GM11168 (cell line): ENCODE measurements around the gene HMX1.

ENCODE experiments used
- in situ Hi-C: fragments of 300-500 bp; cut with MboI; formaldehyde crosslinking; loops from one replicate; pipeline ENCODE4 v1.12.0; 2022; ENCODE audit warnings: low sequenced_read_pairs; ENCODE audit not compliant: unreplicated experiment

HMX1 gene

DNA sequence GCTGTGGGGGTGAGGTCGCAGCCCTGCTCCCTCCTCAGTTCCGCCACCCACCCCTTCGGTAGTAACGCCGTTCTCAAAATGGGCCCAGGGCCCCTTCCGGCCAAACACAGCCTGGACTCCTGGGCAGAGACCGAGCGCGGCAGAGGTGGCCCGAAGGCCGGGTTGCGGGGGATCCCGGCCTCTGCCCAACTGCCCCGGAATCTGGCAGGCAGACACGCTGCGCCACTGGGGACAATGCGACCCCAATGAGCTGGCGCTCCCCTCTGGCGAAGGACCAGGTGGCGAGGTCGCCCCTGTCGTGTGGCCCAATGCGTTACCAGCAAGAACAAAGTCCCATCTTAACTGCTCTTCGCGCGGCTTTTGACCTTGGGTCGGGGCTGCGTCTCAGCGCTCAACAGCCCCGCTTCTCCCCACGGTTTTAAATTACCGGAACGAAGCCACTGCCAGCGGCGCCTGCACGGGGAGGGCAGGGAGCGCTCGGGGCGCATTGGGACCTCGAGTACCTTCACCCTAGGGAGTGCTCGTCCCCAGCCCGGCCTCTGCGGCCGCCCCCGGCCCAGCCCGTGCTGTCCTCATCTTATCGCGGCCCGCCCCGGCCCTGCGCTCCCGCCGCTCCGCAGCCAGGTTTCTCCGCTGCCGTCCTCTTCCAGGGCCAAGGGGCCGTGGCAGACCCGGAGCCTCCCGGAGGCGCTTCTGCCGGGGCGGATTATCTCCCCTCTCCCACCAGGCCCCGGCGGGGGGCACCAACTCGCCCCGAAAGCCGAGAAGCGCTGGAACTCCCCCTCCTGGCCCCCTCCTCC is 22.2 kb upstream of the HMX1 start:
- in situ Hi-C loops = no loop called here

DNA sequence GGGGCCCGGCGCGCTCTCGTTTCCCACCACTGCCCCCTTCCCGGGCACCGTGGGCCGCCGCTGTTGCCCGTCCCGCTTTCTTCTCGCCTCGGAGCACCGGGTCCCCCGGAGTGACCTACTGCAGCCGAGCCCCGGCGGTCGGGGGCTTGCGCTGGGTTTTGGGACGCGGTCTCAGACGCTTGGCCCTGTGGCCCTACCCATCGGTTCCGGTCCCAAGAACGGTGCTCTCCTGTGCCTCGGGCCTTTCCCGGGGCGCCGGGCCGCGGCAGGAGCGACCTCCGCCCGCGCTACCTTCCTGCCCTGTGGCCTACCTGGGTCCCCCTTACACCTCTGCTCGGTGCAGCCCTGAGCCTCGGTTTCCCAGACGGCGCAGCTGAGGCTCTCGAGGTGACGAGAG is 21.6 kb upstream of the HMX1 start:
- in situ Hi-C loops = no loop called here

DNA sequence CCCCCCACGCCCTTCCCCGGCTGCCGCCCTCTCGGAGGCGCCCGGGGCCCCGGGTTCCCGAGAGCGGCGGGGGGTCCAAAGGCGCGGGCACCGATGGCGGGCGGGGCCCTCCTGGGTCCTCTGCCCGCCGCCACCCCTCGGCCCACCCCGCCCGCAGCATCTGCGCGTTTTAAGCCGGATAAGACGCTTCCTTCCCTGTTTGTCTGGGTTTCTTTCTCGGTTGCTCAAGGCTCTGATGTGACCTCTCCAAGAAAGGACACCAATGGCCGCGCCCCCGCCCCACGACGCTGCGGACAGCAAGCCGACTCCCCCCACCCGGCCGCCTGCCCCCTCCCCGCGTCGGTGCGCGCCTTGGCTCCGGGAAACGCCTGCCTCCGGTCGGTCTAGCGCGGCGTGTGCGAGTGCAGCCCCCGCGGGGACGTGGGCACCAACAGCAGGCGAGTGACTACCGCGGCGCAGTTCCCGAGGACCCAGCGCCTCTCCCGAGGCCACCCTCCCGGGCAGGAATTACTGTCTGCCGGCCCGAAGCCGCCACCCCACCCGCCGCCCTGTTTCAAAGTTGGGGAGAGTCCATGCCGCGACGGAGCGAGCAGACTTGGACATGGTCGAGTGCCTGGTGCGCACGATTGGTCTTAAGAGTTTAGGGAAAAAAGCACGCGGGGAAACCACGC is 21.1 kb upstream of the HMX1 start:
- in situ Hi-C loops = no loop called here

DNA sequence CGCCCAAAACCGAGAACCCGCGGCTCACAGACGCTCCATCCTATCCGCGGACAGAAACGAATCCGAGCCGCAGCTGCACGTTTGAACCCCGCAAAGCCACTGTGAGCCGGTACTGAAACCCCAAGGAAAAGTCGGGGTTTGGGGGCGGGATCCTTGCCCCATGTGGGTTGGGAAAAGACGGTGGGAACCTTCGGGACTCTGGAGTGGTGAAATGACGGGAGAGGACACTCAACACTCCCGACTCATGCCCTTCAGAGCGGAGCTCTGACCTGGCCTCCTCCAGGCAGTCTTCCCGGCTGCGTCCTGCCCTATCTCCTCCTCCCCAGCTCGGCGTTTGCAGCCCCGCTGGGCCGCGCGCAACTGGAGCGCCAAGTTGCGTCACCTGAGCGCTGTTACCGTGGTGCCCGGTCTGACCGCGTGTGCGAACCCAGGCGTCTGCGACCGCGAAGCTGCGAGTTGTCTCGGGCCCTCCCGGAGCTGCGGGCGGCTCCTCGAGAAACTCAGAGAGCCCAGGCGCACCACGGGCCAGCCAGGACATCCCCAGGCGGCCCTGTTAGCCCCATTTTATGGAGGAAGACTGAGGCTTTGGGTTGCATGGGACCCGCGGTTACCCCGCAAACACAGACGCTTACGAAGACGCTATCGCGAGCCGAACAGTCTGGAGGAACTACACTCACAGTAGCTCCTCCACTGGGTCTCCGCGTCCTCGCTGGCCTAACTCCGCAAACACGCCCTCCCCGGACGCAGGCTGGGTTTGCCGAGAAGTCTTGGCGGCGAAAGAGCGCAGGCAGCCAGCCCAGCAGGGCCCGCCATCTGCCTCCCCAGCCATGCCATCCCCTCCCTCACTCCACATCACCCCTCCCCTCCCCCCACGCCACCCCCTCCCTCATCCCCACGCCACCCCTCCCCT is 20.3 kb upstream of the HMX1 start:
- in situ Hi-C loops = no loop called here

DNA sequence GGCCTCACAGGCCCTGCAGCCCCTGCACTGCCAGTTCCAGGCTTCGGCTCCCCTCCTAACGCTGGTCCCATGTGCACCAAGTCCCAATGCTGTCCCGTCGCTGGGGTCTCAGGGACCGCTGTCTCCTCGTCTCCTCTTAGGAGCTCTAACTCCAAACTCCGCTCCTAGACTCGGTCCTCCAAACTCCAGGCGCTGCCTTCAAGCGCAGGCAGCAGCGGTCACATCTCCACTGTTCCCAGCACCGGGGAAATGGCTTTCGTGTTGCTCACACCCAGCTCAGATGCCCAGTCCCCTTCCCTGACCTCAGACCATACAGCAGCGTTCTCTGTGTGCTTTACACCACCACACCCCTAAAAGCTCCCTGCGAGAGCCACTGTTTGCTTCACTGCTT is 19.6 kb upstream of the HMX1 start:
- in situ Hi-C loops = no loop called here

DNA sequence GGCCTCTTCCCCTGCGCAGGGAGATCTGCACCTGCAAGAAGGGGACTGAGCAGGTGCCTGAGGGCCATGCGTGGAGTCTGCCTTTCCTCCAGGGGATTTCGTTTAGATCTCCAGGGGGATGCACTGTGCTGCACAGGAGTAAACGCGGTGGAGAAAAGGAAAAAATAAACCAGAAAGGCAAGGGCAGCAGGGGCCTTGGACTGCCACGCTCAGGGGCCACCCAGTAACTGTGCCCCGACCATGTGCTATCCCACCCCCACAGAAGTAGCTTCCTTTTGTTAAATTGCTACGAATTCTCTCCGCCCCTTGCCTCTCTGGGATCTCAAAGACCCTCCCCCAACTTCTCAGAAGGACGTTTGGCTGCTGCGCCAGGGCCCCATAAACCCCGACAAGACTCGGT is 17.2 kb upstream of the HMX1 start:
- in situ Hi-C loops = no loop called here

DNA sequence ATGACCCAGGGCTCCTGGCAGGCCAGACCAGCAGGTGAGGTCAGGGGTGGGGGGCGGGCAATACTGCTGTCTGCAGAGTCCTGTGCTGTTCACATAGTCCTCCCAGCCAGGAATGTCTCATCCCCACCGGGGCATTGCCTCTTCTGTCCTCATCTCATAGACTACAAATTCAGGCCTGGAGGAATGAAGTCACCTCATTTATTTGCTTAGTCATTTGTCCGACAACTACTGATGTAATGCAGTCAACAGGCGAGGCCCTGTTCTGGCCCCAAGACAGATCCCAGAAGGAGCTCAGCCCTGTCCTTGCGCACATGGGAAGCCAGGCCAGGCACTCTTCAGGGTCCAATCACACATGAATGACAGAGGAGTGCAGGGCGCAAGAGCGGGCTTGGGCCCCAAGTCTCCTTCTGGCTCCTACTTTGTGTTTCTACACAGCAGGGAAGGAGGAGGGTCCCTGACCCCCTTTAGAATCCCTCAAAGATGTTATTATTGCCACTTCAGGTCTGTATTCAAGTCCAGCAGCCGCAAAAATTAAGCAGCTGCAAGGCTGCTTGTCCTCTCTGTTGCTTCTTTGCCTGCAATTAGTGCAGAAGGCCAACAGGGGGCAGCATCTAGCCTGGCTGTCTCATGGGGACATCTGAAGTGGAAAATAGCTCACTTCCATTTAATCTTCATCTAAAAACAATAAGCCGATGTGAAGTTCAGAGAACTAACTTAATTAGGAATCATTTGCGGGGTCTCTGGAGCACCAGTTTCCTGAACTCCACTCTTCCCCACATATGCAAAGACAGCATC is 15.2 kb upstream of the HMX1 start:
- in situ Hi-C loops = no loop called here

DNA sequence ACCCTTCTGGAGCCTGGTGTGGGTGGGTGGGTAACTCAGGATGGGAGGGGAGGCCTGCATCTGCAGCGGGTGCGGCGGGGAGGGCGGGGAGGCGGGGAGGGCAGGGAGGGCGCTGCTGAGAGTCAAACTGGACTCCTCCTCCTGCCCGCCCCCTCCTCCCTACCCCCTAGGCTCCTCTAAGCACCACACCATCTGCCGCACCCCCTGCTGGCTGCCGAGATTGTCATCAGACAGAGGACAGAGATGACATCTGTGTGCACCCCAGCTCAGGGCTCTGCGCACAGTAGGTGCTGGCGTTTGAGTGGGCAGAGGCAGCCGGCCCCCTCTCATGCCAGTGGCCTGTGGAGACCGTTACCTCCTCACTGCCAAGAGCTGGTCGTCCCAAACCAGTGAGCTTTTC is 10.6 kb upstream of the HMX1 start:
- in situ Hi-C loops = no loop called here

DNA sequence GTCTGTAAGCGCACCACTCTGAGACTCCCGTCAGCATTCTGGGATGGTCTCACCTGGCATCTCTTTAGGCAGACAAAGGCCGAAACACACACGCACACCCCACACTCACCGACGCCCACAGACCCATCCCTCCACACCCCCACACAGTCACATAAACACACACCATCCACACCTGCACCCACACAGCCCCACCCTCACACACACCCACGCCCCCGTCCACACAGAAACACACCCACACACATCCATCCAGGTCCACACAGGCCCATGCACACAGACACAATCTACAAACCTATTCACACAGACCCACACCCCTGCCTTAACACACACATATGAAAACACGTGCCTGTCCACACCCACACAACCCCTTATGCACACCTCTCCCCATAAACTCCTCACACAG is 9.2 kb upstream of the HMX1 start:
- in situ Hi-C loops = no loop called here

DNA sequence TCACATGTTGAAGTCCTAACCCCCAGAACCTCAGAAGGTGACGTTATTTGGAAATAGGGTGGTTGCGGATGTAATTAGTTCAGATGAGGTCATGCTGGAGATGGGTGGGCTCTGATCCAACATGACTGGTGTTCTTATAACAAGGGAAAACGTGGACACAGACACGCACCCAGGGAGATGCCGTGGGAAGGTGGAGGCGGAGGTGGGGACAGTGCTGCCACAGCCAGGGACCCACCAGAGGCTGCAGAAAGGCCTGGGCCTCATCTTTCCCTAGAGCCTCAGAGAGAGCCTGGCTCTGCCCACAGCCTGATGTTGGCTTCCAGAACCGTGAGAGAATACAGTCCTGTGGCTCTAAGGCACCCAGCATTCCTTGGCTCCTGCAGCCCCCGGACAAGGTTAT is 7.9 kb upstream of the HMX1 start:
- in situ Hi-C loops = no loop called here

DNA sequence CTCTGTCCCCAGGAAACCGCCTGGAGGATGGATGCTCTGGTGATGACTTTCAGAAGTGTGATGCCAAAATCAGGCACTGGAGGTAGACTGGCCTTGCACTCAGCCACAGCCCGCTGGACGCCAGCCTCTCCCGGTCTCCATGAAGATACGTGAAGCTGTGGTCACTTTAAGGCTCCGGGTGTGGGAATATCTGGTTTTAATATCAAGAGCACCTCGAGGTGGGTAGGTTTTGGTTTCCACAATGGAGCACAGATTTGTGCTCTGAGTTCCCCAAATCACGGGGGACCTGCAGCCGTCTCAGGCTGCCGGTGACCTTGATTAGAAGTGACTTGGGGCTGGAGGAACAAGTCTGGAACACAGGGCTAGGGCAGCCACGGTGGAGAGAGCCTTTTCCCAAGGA is 6.8 kb upstream of the HMX1 start:
- in situ Hi-C loops = no loop called here

DNA sequence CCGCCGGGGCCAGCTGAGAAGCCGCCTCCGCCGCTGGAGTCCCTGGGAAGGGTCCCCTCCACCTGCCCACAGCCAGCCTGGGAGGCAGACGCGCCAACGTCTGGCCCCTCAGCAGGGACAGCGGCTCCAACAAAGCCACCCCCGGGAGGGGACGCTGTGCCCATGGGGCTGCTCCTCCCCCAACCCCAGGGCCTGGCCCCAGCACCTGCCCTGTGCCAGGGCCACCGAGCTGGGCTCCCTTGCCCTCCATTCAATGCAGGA is 6.1 kb upstream of the HMX1 start:
- in situ Hi-C loops = no loop called here

DNA sequence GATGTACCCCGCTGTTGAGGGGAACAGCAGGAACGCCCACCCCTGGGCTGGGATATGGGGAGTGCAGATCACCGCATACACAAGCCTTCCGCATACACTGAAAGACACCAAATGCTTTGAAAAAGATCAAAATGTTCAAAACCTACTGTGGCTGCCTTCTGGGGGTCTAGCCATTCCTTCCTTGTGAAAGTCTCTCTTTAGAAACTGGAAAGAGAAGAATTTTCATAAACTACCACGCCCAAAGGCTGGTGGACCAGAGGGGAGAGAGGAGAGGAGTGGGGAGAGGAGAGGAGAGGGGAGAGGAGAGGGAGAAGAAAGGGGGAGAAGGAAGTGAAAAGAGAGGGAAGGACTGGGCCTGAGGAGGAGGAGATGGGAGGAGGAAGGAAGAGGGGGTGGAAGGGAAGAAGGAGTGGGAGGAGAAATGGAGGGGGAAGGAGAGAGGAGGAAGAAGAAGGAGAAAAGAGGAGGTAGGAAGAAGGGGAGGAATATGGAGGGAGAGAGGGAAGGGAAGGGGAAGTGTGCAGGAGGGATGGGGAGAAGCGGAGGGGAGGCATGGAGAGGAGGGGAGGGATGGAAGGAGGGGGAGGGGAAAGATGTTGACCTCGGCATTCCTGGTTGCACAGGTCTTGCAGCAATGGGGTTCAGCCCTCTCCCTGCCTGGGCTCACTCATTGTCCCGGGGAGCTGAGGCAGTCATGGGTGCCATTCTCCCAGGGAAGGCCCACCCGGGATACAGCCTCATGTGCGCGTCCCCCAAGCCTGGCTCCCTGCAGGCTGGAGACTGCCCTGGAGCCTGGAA is 5.5 kb upstream of the HMX1 start:
- in situ Hi-C loops = no loop called here

DNA sequence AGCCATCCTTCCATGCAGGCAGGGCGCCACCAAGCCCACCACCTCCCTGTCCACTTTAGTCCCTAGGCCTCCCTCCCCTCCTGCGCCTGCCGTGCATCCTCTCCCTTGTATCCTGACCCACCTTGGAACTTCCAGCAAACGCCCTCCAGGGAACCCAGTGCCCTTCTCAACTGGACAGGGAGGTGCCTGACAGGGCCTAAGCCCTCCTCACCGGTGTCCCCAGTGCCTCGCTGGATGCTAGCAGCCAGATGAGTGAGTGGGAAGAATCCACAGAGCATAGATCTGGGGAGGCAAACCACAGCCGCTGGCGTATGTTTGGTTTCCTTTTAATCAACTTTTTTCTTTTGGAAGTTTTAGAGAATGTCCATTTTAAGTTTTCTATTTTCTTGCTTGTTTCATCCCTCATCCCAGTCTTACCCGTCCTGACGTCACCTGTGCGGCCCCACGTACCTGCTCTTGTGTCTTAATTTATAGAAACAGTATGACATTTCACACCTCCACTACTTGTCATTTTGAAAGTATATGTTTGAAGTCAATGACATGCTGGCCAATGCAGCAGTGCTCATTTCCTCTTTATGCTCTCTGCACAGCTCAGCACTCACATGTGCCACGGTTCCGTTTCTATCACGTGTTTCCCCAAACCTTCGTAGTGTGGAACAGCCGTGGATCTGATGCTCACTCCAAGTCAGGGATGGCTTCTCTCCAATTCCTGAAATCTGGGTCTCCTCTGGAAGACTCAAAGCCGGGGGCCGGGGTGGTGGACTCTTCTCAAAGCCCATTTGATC is 3.4 kb upstream of the HMX1 start:
- in situ Hi-C loops = no loop called here

DNA sequence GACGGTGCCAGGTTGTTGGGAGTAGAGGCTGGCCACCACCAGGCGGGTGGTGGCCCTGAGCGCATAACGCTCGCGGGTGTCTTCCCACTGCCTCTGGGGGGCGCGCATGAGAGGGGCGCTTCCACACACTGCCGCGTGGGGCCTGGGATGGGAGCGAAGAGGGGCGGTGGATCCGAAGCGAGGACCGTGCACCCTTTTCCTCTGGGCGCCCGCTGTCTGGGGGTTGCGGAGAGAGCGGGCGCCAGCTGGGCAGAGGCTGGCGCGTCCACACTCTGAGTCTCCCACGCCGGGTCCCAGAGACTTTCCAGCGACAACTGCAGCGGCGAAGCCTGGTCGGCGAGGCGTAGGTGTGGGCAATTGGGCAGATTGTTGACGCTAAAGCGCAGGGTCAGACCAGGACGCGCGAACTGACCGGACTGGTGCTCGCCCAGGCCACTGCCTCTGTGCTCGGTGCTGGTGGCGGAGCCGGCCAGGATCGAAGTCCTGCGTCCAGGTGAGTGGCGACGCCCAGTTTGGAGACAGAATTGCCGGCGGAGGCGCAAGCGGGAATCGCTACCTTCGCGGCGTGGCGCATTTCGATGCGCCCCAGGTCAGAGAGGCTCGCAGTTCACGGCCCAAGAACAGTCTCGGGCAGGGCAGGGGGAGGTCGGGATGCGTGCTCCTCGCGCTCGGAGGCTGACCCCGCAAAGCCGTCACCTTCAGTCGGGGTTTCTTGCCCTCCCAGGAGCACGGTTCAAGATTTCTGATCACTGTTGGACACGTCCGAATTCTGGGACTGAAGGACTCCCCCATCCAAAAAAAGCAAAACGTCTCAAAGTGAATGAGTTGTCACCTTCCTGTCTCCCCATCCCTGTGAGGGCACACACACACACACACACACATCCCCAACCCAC is 2.6 kb upstream of the HMX1 start:
- in situ Hi-C loops = no loop called here

DNA sequence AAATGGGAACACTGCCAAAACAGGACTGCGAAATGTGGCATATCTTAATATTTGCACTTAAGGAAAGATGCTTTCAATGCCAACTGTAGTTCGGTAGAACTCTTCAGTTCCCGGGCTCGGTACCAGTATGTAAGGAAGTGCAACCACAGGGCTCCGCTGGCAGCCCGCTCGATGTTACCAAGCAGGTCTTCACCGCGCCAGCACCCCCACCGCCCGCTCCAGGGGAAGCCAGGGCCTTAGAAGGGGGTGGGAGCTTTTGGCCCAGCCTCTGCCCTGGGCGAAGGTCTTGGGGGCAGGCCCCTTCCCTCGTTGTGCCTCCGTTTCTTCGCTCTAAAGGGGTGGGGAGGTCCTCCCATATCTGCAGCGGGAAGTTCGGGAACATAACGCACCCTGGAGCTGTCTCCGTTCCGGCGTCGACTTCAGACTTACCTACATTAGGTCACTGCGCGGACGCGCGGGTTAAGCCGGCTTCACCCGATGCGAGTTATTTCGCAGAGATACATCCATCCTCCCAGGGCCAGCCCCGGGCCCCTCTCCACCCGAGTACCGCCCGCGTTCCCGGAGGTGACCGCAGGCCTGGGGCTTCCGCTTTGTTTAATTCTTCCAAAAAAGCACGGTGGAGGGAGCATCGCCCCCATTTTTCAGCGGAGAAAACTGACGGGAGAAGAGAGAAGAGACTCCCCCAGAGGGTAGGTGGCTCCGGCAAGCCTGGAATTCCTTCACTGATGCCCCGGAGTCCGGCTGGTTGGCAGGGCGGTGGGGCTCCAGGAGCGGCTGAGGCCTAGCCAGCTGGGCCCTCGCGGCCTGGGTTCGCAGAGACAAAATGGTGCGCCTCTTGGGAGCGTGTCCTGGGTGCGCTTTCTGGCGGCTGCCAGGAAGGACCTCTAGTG is 1.0 kb upstream of the HMX1 start:
- in situ Hi-C loops = no loop called here
